NOMO-1 (cell line): Measurements from ENCODE around the gene HOXA9.

Experiments used
- DNase-seq, 2 experiments: peaks; one replicate each; lab custom pipeline; 2025; ENCODE audit not compliant: unreplicated experiment in 2 of 2; lab: John Stamatoyannopoulos, UW

Gene HOXA9

GRCh38 chr7:27166531-27167505, 1.5 kb upstream of the HOXA9 start:
- DNase-seq, result peak in 1 of 2 experiments; percentile 43

GRCh38 chr7:27165996-27166530, 726 bp upstream of the HOXA9 start:
- no peak for DNase-seq

- DNase-seq, result peak in 1 of 2 experiments; percentile 49
Observed at GRCh38 chr7:27164367-27165088, 809 bp downstream of the HOXA9 start.

GRCh38 chr7:27164045-27164366, 1.3 kb downstream of the HOXA9 start:
- DNase-seq, result peak in 1 of 2 experiments; percentile 49

- DNase-seq, result no peak
Observed at GRCh38 chr7:27163288-27164044, 1.9 kb downstream of the HOXA9 start.

- DNase-seq, result no peak
Observed at GRCh38 chr7:27162561-27163287, 2.6 kb downstream of the HOXA9 start.

- DNase-seq, result no peak
Observed at GRCh38 chr7:27161721-27162560, 3.4 kb downstream of the HOXA9 start.

- peak; percentile 69 to 89 for DNase-seq
Observed at GRCh38 chr7:27161214-27161720, 4.1 kb downstream of the HOXA9 start.

GRCh38 chr7:27160546-27161213, 4.7 kb downstream of the HOXA9 start:
- DNase-seq, result peak; percentile 84 to 86

GRCh38 chr7:27160145-27160545, 5.2 kb downstream of the HOXA9 start:
- DNase-seq, result peak in 1 of 2 experiments; percentile 69

GRCh38 chr7:27159266-27160144, 5.8 kb downstream of the HOXA9 start:
- peak in 1 of 2 experiments; percentile 69 for DNase-seq

GRCh38 chr7:27158436-27159265, 6.7 kb downstream of the HOXA9 start:
- peak in 1 of 2 experiments; percentile 40 for DNase-seq

- DNase-seq, result peak in 1 of 2 experiments; percentile 47
Observed at GRCh38 chr7:27157702-27158431, 7.5 kb downstream of the HOXA9 start.

GRCh38 chr7:27156916-27157701, 8.2 kb downstream of the HOXA9 start:
- no peak for DNase-seq

GRCh38 chr7:27156508-27156898, 8.8 kb downstream of the HOXA9 start, which contains the start of gene HOXA7:
TSS of gene HOXA7 (minus strand) at chr7:27156675. CDS start at chr7:27156545, 130 bp downstream.
- DNase-seq, result peak; percentile 75 to 86
